HEK293 (cell line): ENCODE measurements around the gene FGB.

Source experiments
- CTCF ChIA-PET: fragments of 350-600 bp; formaldehyde crosslinking; extraction: SDS; loops from one replicate; lab custom pipeline; 2021; ENCODE audit warnings: antibody characterized with exemption; lab: Yijun Ruan, JAX
- POLR2A ChIA-PET: fragments of 300-600 bp; formaldehyde crosslinking; extraction: SDS; loops from one replicate; lab custom pipeline; 2020; ENCODE audit warnings: antibody characterized with exemption, inconsistent platforms; lab: Yijun Ruan, JAX
- H3K27ac ChIP-seq: fragments of 200-500 bp; sonication (Bioruptor generic); 2 replicates; pipeline ENCODE4 v1.5.1; 2014; ENCODE audit warnings: low read depth, low read length, control low read depth, inconsistent platforms; ENCODE audit errors: extremely low read depth
- H3K36me3 ChIP-seq, 2 experiments: fragments of 200-500 bp in 1 of 2; sonication (Bioruptor generic) in 1 of 2; 1 replicate in 1 of 2; 2 replicates in 1 of 2; pipeline ENCODE4 v1.5.1; 2014 to 2017; ENCODE audit warnings: inconsistent platforms in 2 of 2, low read length in 2 of 2; ENCODE audit not compliant: control insufficient read depth in 2 of 2, insufficient read depth in 1 of 2
- H3K4me1 ChIP-seq: fragments of 200-500 bp; sonication (Bioruptor generic); 2 replicates; pipeline ENCODE4 v1.5.1; 2014; ENCODE audit warnings: mild to moderate bottlenecking, low read length, inconsistent platforms; ENCODE audit not compliant: control insufficient read depth, insufficient read depth
- H3K4me3 ChIP-seq: 2 replicates; pipeline ENCODE4 v1.5.1; 2011; ENCODE audit warnings: low read depth, mild to moderate bottlenecking, control low read depth, low read length, moderate library complexity
- H3K9me3 ChIP-seq: fragments of 200-500 bp; sonication (Bioruptor generic); 2 replicates; pipeline ENCODE4 v1.5.1; 2014; ENCODE audit warnings: low read depth, low read length, inconsistent platforms; ENCODE audit not compliant: control insufficient read depth, insufficient read depth
- GLIS1 ChIP-seq: fragments of 450-650 bp; formaldehyde crosslinking; IDR thresholded peaks from 2 replicates; pipeline ENCODE4 v1.5.1; 2016; ENCODE audit warnings: missing biosample characterization, missing genetic modification characterization
- HOXA7 ChIP-seq: sonication (generic); formaldehyde crosslinking; IDR thresholded peaks from 2 replicates; pipeline ENCODE4 v1.8.1; 2022; ENCODE audit warnings: missing genetic modification reagents, borderline replicate concordance
- OSR2 ChIP-seq: fragments of 450-650 bp; formaldehyde crosslinking; IDR thresholded peaks from 2 replicates; pipeline ENCODE4 v1.5.1; 2016; ENCODE audit warnings: missing biosample characterization, missing genetic modification characterization
- OVOL3 ChIP-seq: fragments of 450-650 bp; formaldehyde crosslinking; IDR thresholded peaks from 2 replicates; pipeline ENCODE4 v1.5.1; 2016; ENCODE audit warnings: missing biosample characterization, missing genetic modification characterization
- PATZ1 ChIP-seq: fragments of 450-650 bp; formaldehyde crosslinking; IDR thresholded peaks from 2 replicates; pipeline ENCODE4 v1.5.1; 2016; ENCODE audit warnings: missing biosample characterization, missing genetic modification characterization
- SALL2 ChIP-seq: fragments of 450-650 bp; formaldehyde crosslinking; IDR thresholded peaks from 2 replicates; pipeline ENCODE4 v1.5.0; 2017; ENCODE audit warnings: missing biosample characterization, mild to moderate bottlenecking, missing genetic modification characterization, borderline replicate concordance
- SP7 ChIP-seq: fragments of 450-650 bp; formaldehyde crosslinking; IDR thresholded peaks from 2 replicates; pipeline ENCODE4 v1.5.1; 2016; ENCODE audit warnings: missing biosample characterization, missing genetic modification characterization
- ZBTB21 ChIP-seq: fragments of 450-650 bp; formaldehyde crosslinking; IDR thresholded peaks from 2 replicates; pipeline ENCODE4 v1.5.1; 2017; ENCODE audit warnings: missing biosample characterization, missing genetic modification characterization
- ZBTB26 ChIP-seq: fragments of 450-650 bp; formaldehyde crosslinking; optimal IDR thresholded peaks from 2 replicates; pipeline ENCODE3; 2016; ENCODE audit warnings: missing biosample characterization, mild to moderate bottlenecking, missing genetic modification characterization
- ZEB2 ChIP-seq: fragments of 450-650 bp; formaldehyde crosslinking; IDR thresholded peaks from 2 replicates; pipeline ENCODE4 v1.5.1; 2016; ENCODE audit warnings: missing biosample characterization, missing genetic modification characterization
- ZNF114 ChIP-seq: fragments of 450-650 bp; formaldehyde crosslinking; IDR thresholded peaks from 2 replicates; pipeline ENCODE4 v1.5.0; 2017; ENCODE audit warnings: missing biosample characterization, missing genetic modification characterization
- ZNF169 ChIP-seq: fragments of 450-650 bp; formaldehyde crosslinking; IDR thresholded peaks from 2 replicates; pipeline ENCODE4 v1.5.1; 2016; ENCODE audit warnings: missing biosample characterization, missing genetic modification characterization
- ZNF174 ChIP-seq: fragments of 450-650 bp; formaldehyde crosslinking; IDR thresholded peaks from 2 replicates; pipeline ENCODE4 v1.5.0; 2017; ENCODE audit warnings: missing biosample characterization, mild to moderate bottlenecking, missing genetic modification characterization
- ZNF19 ChIP-seq: fragments of 450-650 bp; formaldehyde crosslinking; IDR thresholded peaks from 2 replicates; pipeline ENCODE4; 2016; ENCODE audit warnings: missing biosample characterization, missing genetic modification characterization, low read depth
- ZNF202 ChIP-seq: fragments of 450-650 bp; formaldehyde crosslinking; IDR thresholded peaks from 2 replicates; pipeline ENCODE4 v1.5.1; 2016; ENCODE audit warnings: missing biosample characterization, missing genetic modification characterization, borderline replicate concordance
- ZNF354C ChIP-seq: fragments of 450-650 bp; formaldehyde crosslinking; IDR thresholded peaks from 2 replicates; pipeline ENCODE4 v1.5.1; 2016; ENCODE audit warnings: missing biosample characterization, missing genetic modification characterization, low read depth, borderline replicate concordance
- ZNF426 ChIP-seq: fragments of 450-650 bp; formaldehyde crosslinking; IDR thresholded peaks from 2 replicates; pipeline ENCODE4 v1.5.1; 2017; ENCODE audit warnings: missing biosample characterization, missing genetic modification characterization, mild to moderate bottlenecking, inconsistent platforms, moderate library complexity
- ZNF600 ChIP-seq: fragments of 450-650 bp; formaldehyde crosslinking; IDR thresholded peaks from 2 replicates; pipeline ENCODE4 v1.5.1; 2016; ENCODE audit warnings: missing biosample characterization, missing genetic modification characterization
- ZNF664 ChIP-seq: fragments of 450-650 bp; formaldehyde crosslinking; IDR thresholded peaks from 2 replicates; pipeline ENCODE4 v1.5.1; 2016; ENCODE audit warnings: missing biosample characterization, missing genetic modification characterization
- ZNF768 ChIP-seq: fragments of 450-650 bp; formaldehyde crosslinking; IDR thresholded peaks from 2 replicates; pipeline ENCODE4 v1.5.1; 2018; ENCODE audit warnings: missing biosample characterization, mild to moderate bottlenecking, missing genetic modification characterization
- ZNF837 ChIP-seq: fragments of 450-650 bp; formaldehyde crosslinking; IDR thresholded peaks from 2 replicates; pipeline ENCODE4 v1.5.1; 2016; ENCODE audit warnings: missing biosample characterization, missing genetic modification characterization
- ZNF843 ChIP-seq: fragments of 450-650 bp; formaldehyde crosslinking; IDR thresholded peaks from 2 replicates; pipeline ENCODE4 v1.5.1; 2016; ENCODE audit warnings: missing biosample characterization, missing genetic modification characterization
- ZSCAN18 ChIP-seq: fragments of 450-650 bp; formaldehyde crosslinking; IDR thresholded peaks from 2 replicates; pipeline ENCODE4 v1.5.1; 2016; ENCODE audit warnings: missing biosample characterization, missing genetic modification characterization
- TF ChIP-seq, protein P1 (sequence below): fragments of 450-650 bp; formaldehyde crosslinking; IDR thresholded peaks from 2 replicates; pipeline ENCODE4 v1.5.1; 2016; ENCODE audit warnings: missing biosample characterization, missing genetic modification characterization
- TF ChIP-seq, protein P2 (sequence below): fragments of 450-650 bp; formaldehyde crosslinking; IDR thresholded peaks from 2 replicates; pipeline ENCODE4 v1.5.1; 2016; ENCODE audit warnings: missing biosample characterization, missing genetic modification characterization
- TF ChIP-seq, protein P3 (sequence below): fragments of 450-650 bp; IDR thresholded peaks from 2 replicates; pipeline ENCODE4 v1.5.1; 2018; ENCODE audit warnings: missing biosample characterization, missing genetic modification characterization
- TF ChIP-seq, protein P4 (sequence below): fragments of 450-650 bp; formaldehyde crosslinking; IDR thresholded peaks from 2 replicates; pipeline ENCODE4 v1.5.1; 2016; ENCODE audit warnings: missing biosample characterization, missing genetic modification characterization

FGB gene

DNA sequence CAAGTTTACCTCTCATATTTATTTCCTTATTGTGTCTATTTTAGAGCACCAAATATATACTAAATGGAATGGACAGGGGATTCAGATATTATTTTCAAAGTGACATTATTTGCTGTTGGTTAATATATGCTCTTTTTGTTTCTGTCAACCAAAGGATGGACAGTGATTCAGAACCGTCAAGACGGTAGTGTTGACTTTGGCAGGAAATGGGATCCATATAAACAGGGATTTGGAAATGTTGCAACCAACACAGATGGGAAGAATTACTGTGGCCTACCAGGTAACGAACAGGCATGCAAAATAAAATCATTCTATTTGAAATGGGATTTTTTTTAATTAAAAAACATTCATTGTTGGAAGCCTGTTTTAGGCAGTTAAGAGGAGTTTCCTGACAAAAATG, 6.2 kb downstream of the FGB start:
- Histone ChIP-seq H3K27ac (no peak overlapping the region), H3K9me3 (no peaks in the 10 kb centered on the region), H3K36me3 (no peaks in the 10 kb centered on the region), H3K4me1 (no peaks in the 10 kb centered on the region), H3K4me3 (no peak overlapping the region)
- CTCF ChIA-PET = interaction anchor here (1.1 to 3.0 kb wide), 2 partner anchors 9 to 10 kb away, joined by 3 to 9 read pairs; no protein-coding TSS in a partner anchor
- POLR2A ChIA-PET = no interaction called here
- TF ChIP-seq GLIS1 (tag by site-specific recombination) (no peak), ZNF843 (tag by site-specific recombination) (no peak), ZNF768 (tag by site-specific recombination) (no peak), ZNF354C (tag by site-specific recombination) (no peak), ZNF19 (tag by site-specific recombination) (no peak), PATZ1 (tag by site-specific recombination) (no peak), ZNF600 (tag by site-specific recombination) (no peak)
- TF ChIP-seq, protein P1, sequence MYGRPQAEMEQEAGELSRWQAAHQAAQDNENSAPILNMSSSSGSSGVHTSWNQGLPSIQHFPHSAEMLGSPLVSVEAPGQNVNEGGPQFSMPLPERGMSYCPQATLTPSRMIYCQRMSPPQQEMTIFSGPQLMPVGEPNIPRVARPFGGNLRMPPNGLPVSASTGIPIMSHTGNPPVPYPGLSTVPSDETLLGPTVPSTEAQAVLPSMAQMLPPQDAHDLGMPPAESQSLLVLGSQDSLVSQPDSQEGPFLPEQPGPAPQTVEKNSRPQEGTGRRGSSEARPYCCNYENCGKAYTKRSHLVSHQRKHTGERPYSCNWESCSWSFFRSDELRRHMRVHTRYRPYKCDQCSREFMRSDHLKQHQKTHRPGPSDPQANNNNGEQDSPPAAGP (tag by site-specific recombination) = no peak
- TF ChIP-seq, all 188 proteins: peak for 0

- ChIA-PET POLR2A (no interaction called here), CTCF (interaction anchor here (0.6 to 3.0 kb wide), 2 partner anchors 11 to 68 kb away, joined by 3 to 9 read pairs; no protein-coding TSS in a partner anchor)
- TF ChIP-seq ZNF202 (no peak), ZNF837 (tag by site-specific recombination) (no peak), ZBTB21 (tag by site-specific recombination) (no peak), OVOL3 (tag by site-specific recombination) (no peak), ZNF664 (tag by site-specific recombination) (no peak), ZNF174 (no peak), ZSCAN18 (tag by site-specific recombination) (no peak), ZNF169 (no peak), ZNF426 (no peak), ZEB2 (tag by site-specific recombination) (no peak), HOXA7 (no peak), ZNF114 (tag by site-specific recombination) (no peak), OSR2 (tag by site-specific recombination) (no peak), ZBTB26 (tag by site-specific recombination) (no peak), SP7 (no peak), SALL2 (tag by site-specific recombination) (no peak)
- TF ChIP-seq, protein P2, sequence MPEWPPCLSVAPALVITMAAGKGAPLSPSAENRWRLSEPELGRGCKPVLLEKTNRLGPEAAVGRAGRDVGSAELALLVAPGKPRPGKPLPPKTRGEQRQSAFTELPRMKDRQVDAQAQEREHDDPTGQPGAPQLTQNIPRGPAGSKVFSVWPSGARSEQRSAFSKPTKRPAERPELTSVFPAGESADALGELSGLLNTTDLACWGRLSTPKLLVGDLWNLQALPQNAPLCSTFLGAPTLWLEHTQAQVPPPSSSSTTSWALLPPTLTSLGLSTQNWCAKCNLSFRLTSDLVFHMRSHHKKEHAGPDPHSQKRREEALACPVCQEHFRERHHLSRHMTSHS (tag by site-specific recombination) = no peak
- TF ChIP-seq, protein P3, sequence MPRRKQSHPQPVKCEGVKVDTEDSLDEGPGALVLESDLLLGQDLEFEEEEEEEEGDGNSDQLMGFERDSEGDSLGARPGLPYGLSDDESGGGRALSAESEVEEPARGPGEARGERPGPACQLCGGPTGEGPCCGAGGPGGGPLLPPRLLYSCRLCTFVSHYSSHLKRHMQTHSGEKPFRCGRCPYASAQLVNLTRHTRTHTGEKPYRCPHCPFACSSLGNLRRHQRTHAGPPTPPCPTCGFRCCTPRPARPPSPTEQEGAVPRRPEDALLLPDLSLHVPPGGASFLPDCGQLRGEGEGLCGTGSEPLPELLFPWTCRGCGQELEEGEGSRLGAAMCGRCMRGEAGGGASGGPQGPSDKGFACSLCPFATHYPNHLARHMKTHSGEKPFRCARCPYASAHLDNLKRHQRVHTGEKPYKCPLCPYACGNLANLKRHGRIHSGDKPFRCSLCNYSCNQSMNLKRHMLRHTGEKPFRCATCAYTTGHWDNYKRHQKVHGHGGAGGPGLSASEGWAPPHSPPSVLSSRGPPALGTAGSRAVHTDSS (tag by site-specific recombination) = no peak
- TF ChIP-seq, protein P4, sequence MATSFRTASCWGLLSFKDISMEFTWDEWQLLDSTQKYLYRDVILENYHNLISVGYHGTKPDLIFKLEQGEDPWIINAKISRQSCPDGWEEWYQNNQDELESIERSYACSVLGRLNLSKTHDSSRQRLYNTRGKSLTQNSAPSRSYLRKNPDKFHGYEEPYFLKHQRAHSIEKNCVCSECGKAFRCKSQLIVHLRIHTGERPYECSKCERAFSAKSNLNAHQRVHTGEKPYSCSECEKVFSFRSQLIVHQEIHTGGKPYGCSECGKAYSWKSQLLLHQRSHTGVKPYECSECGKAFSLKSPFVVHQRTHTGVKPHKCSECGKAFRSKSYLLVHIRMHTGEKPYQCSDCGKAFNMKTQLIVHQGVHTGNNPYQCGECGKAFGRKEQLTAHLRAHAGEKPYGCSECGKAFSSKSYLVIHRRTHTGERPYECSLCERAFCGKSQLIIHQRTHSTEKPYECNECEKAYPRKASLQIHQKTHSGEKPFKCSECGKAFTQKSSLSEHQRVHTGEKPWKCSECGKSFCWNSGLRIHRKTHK = no peak
- Histone ChIP-seq H3K4me1 (no peaks in the 10 kb centered on the region), H3K27ac (no peak overlapping the region), H3K4me3 (no peak overlapping the region), H3K36me3 (no peaks in the 10 kb centered on the region), H3K9me3 (no peaks in the 10 kb centered on the region)
These were observed 6.8 kb downstream of the FGB start for GRCh38 chr4:154569584-154569983.
